HepG2 (cell line): ENCODE results near the gene KMT2B. TPM values are rescaled to one million over a fixed set of nuclear protein-coding genes. Genes with fewer than 3 reads are reported as not detected.

Experiments
- ELF3 ChIP-seq: IDR thresholded peaks from 2 replicates; pipeline ENCODE4 v1.6.1; 2016; ENCODE audit warnings: missing genetic modification reagents, missing compliant biosample characterization
- FOXK2 ChIP-seq: fragments of 450-650 bp; IDR thresholded peaks from 2 replicates; pipeline ENCODE4 v1.6.1; 2016
- MAFF ChIP-seq: IDR thresholded peaks from 2 replicates; pipeline ENCODE4 v1.6.1; 2011; ENCODE audit warnings: low read depth, low read length, improper control_type of control experiment
- MYC ChIP-seq: sonication (generic); formaldehyde crosslinking; IDR thresholded peaks from 2 replicates; pipeline ENCODE4 v1.9.0; 2021; ENCODE audit warnings: missing genetic modification reagents, borderline replicate concordance
- NFATC3 ChIP-seq: sonication (generic); formaldehyde crosslinking; IDR thresholded peaks from 2 replicates; pipeline ENCODE4 v1.5.1; 2020; ENCODE audit warnings: mild to moderate bottlenecking, missing genetic modification reagents
- NONO ChIP-seq, 2 experiments: fragments of 450-650 bp in 1 of 2; sonication (generic) in 1 of 2; formaldehyde crosslinking in 1 of 2; IDR thresholded peaks in 1 of 2; conservative IDR thresholded peaks in 1 of 2; 2 replicates each; pipeline versions ENCODE4 v1.6.1 to v1.8.0; 2017 to 2022; ENCODE audit warnings: mild to moderate bottlenecking in 1 of 2, missing genetic modification reagents in 1 of 2, moderate library complexity in 1 of 2
- SP2 ChIP-seq: sonication (generic); formaldehyde crosslinking; IDR thresholded peaks from 2 replicates; pipeline ENCODE4 v1.5.1; 2020; ENCODE audit warnings: mild to moderate bottlenecking, missing genetic modification reagents
- TFE3 ChIP-seq: IDR thresholded peaks from 2 replicates; pipeline ENCODE4 v1.6.1; 2016
- THAP9 ChIP-seq: sonication (generic); formaldehyde crosslinking; IDR thresholded peaks from 2 replicates; pipeline ENCODE4; 2020; ENCODE audit warnings: missing genetic modification reagents, mild to moderate bottlenecking, borderline replicate concordance
- ZFYVE20 ChIP-seq: sonication (generic); formaldehyde crosslinking; IDR thresholded peaks from 2 replicates; pipeline ENCODE4 v1.8.0; 2023; ENCODE audit warnings: low read depth, mild to moderate bottlenecking, moderate library complexity, missing genetic modification reagents, borderline replicate concordance
- ZSCAN25 ChIP-seq: sonication (generic); formaldehyde crosslinking; IDR thresholded peaks from 2 replicates; pipeline ENCODE4 v1.8.0; 2022; ENCODE audit warnings: mild to moderate bottlenecking, missing genetic modification reagents
- ZZZ3 ChIP-seq: sonication (generic); formaldehyde crosslinking; IDR thresholded peaks from 2 replicates; pipeline ENCODE4 v1.4.0; 2020; ENCODE audit warnings: missing genetic modification reagents, mild to moderate bottlenecking, borderline replicate concordance
- polyA plus RNA-seq, 8 experiments: library from polyadenylated mRNA; depleted of rRNA in 3 of 8; stranded (reverse) in 7 of 8; unstranded in 1 of 8; fragments of >200 nt; fragmentation: Illumina TruSeq in 4 of 8; extraction: Trizol in 4 of 8; gene quantifications; 2 replicates each; pipeline versions ENCODE4 v1.2.1 to v1.2.3, GENCODE V29; 2011 to 2016; ENCODE audit warnings: low read depth in 4 of 8, missing spikeins in 1 of 8, mixed read lengths in 1 of 8; ENCODE audit not compliant: insufficient read depth in 1 of 8
- total RNA-seq, 5 experiments: library from RNA; depleted of rRNA; stranded (reverse); fragments of >200 nt; fragmentation: Illumina TruSeq; extraction: Trizol; gene quantifications; 2 replicates each; pipeline ENCODE4 v1.2.3, GENCODE V29; 2016; ENCODE audit warnings: low read depth in 1 of 5
- TF ChIP-seq, protein P1 (sequence below): sonication (generic); formaldehyde crosslinking; conservative IDR thresholded peaks from 2 replicates; pipeline ENCODE4 v1.4.0; 2020; ENCODE audit warnings: mild to moderate bottlenecking, missing genetic modification reagents, moderate library complexity
- TF ChIP-seq, protein P2 (sequence below): sonication (generic); formaldehyde crosslinking; IDR thresholded peaks from 2 replicates; pipeline ENCODE4 v1.4.0; 2020; ENCODE audit warnings: missing genetic modification reagents, mild to moderate bottlenecking, borderline replicate concordance

Gene KMT2B
- total and polyA plus RNA-seq, 2 of the 13 experiments (the other 11 are each of a cell fraction or from before 2014, with no cell fraction given) = 6.2 to 16.9 TPM

- TF ChIP-seq, protein P1, sequence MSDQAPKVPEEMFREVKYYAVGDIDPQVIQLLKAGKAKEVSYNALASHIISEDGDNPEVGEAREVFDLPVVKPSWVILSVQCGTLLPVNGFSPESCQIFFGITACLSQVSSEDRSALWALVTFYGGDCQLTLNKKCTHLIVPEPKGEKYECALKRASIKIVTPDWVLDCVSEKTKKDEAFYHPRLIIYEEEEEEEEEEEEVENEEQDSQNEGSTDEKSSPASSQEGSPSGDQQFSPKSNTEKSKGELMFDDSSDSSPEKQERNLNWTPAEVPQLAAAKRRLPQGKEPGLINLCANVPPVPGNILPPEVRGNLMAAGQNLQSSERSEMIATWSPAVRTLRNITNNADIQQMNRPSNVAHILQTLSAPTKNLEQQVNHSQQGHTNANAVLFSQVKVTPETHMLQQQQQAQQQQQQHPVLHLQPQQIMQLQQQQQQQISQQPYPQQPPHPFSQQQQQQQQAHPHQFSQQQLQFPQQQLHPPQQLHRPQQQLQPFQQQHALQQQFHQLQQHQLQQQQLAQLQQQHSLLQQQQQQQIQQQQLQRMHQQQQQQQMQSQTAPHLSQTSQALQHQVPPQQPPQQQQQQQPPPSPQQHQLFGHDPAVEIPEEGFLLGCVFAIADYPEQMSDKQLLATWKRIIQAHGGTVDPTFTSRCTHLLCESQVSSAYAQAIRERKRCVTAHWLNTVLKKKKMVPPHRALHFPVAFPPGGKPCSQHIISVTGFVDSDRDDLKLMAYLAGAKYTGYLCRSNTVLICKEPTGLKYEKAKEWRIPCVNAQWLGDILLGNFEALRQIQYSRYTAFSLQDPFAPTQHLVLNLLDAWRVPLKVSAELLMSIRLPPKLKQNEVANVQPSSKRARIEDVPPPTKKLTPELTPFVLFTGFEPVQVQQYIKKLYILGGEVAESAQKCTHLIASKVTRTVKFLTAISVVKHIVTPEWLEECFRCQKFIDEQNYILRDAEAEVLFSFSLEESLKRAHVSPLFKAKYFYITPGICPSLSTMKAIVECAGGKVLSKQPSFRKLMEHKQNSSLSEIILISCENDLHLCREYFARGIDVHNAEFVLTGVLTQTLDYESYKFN (CRISPR knock-in tag) = peak; percentile 41
- peak; percentile 5; the same call in 1 of the 2 replicates for TF ChIP-seq FOXK2
- TF ChIP-seq NONO (IDR thresholded peaks at IDR 0.05) = no peak
- peak; percentile 44; the same call in 1 of the 2 replicates for TF ChIP-seq NONO (CRISPR knock-in tag; conservative IDR thresholded peaks at IDR 0.05)
- peak; percentile 52; the same call in 1 of the 2 replicates for TF ChIP-seq ELF3
- TF ChIP-seq SP2 (CRISPR knock-in tag) = peak; percentile 89
- TF ChIP-seq MYC (CRISPR knock-in tag) = peak; percentile 74; the same call in 1 of the 2 replicates
- peak; percentile 28; the same call in 1 of the 2 replicates for TF ChIP-seq THAP9
- TF ChIP-seq ZSCAN25 (CRISPR knock-in tag) = peak; percentile 89
- TF ChIP-seq ZZZ3 (CRISPR knock-in tag) = peak; percentile 55; the same call in 1 of the 2 replicates
- TF ChIP-seq ZFYVE20 = no peak
- no peak for TF ChIP-seq MAFF
- TF ChIP-seq, protein P2, sequence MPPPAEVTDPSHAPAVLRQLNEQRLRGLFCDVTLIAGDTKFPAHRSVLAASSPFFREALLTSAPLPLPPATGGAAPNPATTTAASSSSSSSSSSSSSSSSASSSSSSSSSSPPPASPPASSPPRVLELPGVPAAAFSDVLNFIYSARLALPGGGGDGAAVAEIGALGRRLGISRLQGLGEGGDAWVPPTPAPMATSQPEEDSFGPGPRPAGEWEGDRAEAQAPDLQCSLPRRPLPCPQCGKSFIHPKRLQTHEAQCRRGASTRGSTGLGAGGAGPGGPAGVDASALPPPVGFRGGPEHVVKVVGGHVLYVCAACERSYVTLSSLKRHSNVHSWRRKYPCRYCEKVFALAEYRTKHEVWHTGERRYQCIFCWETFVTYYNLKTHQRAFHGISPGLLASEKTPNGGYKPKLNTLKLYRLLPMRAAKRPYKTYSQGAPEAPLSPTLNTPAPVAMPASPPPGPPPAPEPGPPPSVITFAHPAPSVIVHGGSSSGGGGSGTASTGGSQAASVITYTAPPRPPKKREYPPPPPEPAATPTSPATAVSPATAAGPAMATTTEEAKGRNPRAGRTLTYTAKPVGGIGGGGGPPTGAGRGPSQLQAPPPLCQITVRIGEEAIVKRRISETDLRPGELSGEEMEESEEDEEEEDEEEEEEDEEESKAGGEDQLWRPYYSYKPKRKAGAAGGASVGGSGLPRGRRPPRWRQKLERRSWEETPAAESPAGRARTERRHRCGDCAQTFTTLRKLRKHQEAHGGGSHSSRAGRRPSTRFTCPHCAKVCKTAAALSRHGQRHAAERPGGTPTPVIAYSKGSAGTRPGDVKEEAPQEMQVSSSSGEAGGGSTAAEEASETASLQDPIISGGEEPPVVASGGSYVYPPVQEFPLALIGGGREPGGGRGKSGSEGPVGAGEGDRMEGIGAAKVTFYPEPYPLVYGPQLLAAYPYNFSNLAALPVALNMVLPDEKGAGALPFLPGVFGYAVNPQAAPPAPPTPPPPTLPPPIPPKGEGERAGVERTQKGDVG (CRISPR knock-in tag) = no peak
- peak; percentile 38; the same call in 1 of the 2 replicates for TF ChIP-seq NFATC3 (CRISPR knock-in tag)
- TF ChIP-seq TFE3 (CRISPR knock-in tag) = peak; percentile 47; the same call in 1 of the 2 replicates
Measured at GRCh38 chr19:35740423-35741202, 22.8 kb downstream of the KMT2B start (continued).
